GM18517 (cell line): ENCODE results near the gene NGEF.

Experiments used
- ATAC-seq: cut with Tn5 transposase; IDR thresholded peaks from one replicate; pipeline ENCODE4 v1.9.1; 2021; ENCODE audit warnings: mild to moderate bottlenecking, moderate library complexity; ENCODE audit not compliant: unreplicated experiment

The NGEF gene

DNA sequence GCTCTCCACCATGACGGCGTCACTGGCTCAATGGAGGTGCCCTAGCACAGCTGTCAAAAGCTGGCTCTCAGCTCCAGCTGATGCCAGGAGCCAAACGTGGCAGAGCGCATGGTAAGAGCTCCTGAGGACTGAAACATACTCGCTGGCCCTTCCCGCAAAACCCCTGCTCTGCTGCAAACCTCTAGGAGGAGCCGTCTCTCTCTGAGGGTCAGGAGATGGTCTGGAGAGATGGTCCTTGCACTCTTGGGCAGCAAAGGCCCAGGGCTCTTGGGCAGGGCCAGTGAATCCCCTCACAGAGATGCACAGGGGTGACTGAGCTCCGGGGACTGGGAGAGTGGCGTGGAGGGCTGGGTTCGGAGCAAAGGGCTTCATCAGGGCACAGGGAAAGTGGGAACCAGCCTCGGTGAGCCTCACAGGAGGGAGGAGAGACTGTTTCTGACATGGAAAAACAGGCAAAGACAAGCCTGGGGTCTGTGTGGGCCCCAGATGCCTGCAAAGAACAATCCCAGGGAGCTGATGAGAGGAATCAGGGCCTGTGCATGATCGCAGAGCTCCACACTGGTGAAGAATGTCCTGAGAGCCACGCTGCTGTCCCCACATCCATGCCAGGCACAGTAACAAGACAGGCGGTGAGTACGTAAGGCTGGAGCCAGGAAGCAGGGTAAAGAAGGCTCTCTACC, 125.7 kb downstream of the NGEF start:
- ATAC-seq = no peak

- no peak for ATAC-seq
Observed at GRCh38 chr2:232886632-232887031, 126.4 kb downstream of the NGEF start.

- no peak for ATAC-seq
Observed at GRCh38 chr2:232886176-232886575, 126.9 kb downstream of the NGEF start.

GRCh38 chr2:232885264-232885961, 127.6 kb downstream of the NGEF start:
- no peak for ATAC-seq

GRCh38 chr2:232884549-232885263, 128.3 kb downstream of the NGEF start:
- ATAC-seq = no peak

GRCh38 chr2:232884001-232884421, 129.0 kb downstream of the NGEF start:
- no peak for ATAC-seq

DNA sequence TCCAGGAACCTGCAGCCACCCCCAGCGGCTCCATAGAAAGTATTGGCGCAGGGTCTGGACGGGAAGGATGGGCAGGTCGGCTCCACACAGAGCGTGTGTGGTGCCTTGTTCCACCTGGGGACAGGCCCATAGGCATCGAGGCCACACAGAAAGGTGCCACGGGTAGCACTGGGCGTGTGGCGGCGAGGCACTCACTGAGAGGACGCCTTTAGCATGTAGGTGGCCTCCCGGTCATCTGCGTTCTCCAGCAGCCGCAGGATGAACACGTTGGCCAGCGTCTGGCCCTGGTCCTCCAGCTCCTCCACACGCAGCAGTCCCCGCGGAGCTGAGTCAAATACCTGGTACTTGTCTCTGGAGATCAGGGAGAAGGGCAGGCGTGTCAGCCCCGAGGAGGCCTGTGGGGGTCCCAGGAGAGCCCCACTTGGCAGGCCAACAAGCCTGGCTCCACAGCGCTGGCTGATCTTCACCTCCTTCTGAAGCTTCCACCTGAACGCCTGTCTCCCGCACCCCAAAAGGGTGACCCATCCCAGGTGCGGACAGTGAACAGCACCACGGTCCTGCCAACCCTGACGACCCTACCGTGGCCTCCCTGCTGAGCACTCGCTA, 129.8 kb downstream of the NGEF start:
- no peak for ATAC-seq

GRCh38 chr2:232882505-232883115, 130.4 kb downstream of the NGEF start:
- no peak for ATAC-seq

- no peak for ATAC-seq
Observed at GRCh38 chr2:232882085-232882484, 131.0 kb downstream of the NGEF start.

DNA sequence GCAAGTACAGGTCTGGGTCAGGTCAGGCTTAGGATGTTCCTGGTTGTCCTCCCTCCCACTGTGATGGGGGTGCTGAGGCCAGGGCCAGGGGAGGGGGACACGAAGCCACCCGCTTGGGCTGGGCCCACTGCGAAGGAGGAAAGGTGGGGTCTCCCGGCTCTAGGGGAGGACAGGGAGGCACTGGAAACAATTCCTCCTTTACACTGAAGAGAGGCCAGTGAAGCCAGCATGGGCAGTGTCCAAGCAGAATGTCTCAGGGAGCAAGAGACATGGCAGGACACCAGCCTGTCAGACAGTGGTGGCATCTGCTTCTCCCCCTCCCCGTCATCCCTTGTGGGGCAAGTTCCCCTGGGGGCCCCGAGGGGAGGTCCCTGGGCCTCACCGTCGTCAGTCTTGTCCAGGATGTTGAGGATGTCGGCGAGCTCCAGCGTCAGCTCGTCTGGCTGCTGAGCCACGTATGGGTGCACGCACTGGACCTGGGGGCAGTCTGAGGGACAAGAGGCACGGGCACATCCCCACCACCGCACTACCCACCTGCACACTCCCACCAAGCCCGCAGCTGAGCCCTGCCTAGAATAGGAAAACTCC, 132.2 kb downstream of the NGEF start:
- no peak for ATAC-seq

GRCh38 chr2:232879618-232880494, 133.2 kb downstream of the NGEF start:
- no peak for ATAC-seq

- no peak for ATAC-seq
Observed at GRCh38 chr2:232878855-232879617, 134.0 kb downstream of the NGEF start.

DNA sequence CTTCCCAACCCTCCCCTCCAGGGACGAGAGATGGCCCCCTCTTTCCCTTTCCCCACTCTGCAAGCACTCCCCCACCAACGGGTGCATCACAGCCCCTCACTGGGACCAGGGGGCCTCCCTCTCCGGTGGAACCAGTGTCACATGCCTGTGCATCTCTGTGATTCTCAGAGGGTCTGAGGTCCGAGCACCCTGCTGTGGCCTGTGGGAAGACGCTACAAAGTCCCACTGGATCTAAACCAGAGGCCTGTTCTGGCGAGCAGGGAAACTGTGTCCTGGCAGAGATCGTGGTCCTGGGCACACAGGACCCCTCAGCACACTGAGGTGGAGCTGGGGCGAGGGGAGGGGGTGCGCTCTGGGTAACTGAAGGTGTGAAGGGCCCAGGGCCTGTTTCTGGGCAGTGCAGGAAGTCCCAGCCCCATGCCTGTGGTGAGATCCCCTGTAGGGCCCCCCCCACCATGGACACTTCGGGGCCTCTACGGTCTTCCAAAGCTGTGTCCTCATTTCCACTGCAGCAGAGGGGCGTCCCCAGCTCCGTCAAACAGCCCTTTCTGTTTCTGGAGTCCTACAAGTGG, 135.0 kb downstream of the NGEF start:
- ATAC-seq = no peak

DNA sequence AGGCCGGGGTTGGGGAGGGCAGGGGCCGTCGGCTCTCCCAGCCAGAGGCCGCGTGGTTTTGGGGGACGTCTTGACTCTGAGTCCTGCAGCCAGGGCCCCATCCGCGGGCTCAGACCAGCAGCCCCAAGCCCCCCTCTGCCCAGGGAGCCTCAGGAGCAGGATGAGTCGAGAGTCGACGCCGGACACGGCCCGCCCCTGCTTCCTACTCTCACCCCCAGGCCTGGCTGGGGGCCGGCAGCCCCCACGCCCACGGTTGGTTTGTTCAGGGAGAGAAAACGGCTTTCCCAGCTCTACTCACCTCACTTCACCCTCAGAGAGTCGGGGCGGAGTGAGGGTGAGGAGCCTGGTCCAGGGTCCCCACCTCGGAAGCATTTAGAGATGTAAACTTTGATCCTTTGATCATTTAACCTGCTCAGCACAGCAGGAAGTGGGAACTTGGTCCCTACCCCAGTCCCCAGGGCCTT, 136.0 kb downstream of the NGEF start:
- no peak for ATAC-seq

DNA sequence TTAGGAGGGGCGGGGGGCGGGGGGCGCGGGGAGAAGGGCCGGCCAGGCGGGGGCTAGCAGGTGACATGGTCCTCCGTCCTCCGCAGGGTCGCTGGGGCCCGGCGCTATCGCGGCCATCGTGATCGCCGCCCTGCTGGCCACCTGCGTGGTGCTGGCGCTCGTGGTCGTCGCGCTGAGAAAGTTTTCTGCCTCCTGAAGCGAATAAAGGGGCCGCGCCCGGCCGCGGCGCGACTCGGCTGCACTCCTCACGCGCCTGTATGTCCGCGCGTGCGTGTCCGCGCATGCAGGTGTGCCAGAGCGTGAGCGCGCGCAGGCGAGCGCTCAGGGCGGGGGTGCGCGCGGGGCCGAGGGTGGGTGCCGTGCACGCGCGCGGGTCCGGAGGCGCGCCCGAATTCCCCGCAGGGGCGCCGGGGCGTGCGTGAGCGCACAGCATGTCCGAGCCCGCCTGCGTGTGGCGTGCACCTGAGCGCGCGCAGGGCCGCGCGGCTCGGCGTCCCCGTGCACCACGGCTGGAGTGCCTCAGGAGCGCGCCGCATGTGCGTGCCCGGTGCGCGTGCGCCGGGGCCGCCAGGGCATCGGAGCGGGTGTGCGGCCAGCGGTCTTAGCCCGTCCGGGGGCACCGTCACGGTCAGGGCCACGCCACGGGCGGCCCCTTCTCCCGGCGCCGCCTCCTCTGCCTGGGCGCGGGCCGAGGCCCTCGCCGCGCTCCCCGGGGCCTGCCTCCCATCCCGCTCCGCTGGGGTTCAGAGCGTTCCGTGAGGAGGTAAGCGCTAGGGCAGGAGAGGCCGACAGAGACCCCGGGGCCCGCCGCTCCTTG, 136.7 kb downstream of the NGEF start:
- peak; percentile 51 for ATAC-seq

DNA sequence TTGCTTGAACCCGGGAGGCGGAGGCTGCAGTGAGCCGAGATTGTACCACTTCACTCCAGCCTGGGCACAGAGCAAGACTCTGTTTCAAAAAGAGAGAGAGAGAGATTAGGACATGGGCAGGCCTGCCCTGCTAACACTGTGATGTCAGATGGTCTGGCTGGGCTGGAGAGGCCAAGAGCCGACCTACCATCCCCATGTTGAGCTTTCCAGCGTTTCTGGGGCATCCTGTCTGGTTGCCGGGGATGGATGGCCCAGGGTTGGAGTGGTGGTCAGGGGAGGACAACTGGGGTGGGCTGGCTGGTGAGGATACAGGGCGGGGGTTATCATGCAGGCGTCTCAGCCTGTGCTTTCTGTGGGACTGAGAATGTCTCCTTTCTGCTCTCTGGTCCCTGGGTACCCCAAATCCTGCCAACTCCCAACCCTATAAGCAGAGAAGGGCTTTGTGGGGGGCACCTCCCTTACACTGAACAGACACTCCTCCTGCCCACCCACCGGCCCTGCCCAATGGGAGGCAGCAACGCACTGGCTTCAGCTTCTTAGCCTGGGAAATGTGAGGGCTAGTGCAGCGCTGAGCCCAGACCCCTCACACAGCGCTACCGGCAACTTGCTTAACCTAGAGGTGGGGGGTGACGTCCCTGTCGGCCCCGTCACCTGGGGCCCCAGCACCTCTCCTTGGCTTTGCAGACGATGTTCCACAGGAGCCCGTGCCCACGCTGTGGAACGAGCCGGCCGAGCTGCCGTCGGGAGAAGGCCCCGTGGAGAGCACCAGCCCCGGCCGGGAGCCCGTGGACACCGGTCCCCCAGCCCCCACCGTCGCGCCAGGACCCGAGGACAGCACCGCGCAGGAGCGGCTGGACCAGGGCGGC, 137.6 kb downstream of the NGEF start:
- ATAC-seq = no peak
